ENCODE data around the gene LRCH1.

DNA sequence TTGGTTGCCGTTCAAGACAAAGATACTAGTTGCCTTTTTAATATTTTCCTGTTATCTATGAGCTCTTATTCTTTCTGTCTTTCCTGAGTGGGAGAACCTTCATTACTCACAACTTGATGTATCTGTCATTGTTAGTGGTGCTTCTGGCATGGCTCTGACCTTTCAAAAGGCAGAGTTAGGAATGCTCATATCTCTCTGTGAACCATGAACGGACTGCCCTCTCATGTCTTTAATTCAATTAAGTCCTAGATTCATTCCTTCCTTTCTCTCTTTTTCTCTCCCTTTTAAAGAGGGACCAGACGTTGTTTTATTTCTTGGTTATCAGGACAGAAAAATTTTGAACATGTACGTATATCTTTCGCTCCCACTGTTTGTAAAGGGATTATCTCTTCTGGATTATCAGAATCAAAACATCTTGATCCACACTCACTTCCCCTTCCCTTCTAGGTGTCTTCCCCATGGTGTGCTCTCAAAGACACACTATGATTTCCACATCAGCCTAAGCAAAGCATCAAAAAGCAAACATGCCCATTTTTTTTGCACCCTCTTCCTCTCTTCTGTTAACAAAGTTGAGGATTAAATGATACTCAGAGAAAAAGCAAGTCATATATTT is 90.3 kb downstream of the LRCH1 start:
- TF ChIP-seq CTCF (IDR thresholded peaks at IDR 0.05) = no peak
- TF ChIP-seq EZH2phosphoT487 (IDR thresholded peaks at IDR 0.05) = no peak
